ENCODE measurements around the gene FSTL5.

The FSTL5 gene

GRCh38 chr4:161463436-161463835 is 700.4 kb downstream of the FSTL5 start:
- Histone ChIP-seq H3K79me1 (replicated peaks; ENCODE audit: low read length, poor library complexity, severe bottlenecking) (no peaks in the 10 kb centered on the region), H3K9me3 (ENCODE audit: control insufficient read depth, low read length) (no peaks in the 10 kb centered on the region), H3K4me2 (ENCODE audit: low read length, poor library complexity, severe bottlenecking) (no peak overlapping the region), H3K23ac (ENCODE audit: low read length in 2 of 2) (no peak overlapping the region), H3K36me3 (ENCODE audit: control insufficient read depth in 1 of 2, insufficient read depth in 2 of 2, low read depth in 1 of 2, low read length in 2 of 2) (no peaks in the 10 kb centered on the region), H3K14ac (ENCODE audit: low read length in 2 of 2) (no peak overlapping the region), H3K18ac (ENCODE audit: low read depth in 1 of 2, low read length in 2 of 2) (no peak overlapping the region), H4K91ac (ENCODE audit: low read length) (no peak overlapping the region), H2BK120ac (ENCODE audit: low read depth, low read length) (no peak overlapping the region), H3K4me3 (ENCODE audit: insufficient read depth in 1 of 2, low read depth in 1 of 2, low read length in 2 of 2) (no peak overlapping the region), H3K4me1 (ENCODE audit: control insufficient read depth, insufficient read depth, low read depth, low read length) (no peaks in the 10 kb centered on the region), H2AFZ (ENCODE audit: low read depth, low read length) (no peak overlapping the region), H4K8ac (ENCODE audit: low read length) (no peak overlapping the region), H2AK5ac (ENCODE audit: low read length, severe bottlenecking) (no peak overlapping the region), H2BK15ac (ENCODE audit: low read depth, poor library complexity, severe bottlenecking) (no peak overlapping the region), H3K4ac (ENCODE audit: low read depth in 1 of 2, low read length in 2 of 2) (no peak overlapping the region), H3K9ac (ENCODE audit: low read length) (no peak overlapping the region), H3K27me3 (ENCODE audit: control insufficient read depth in 1 of 2, insufficient read depth in 1 of 2, low read length in 2 of 2) (no peaks in the 10 kb centered on the region), H3K27ac (ENCODE audit: low read length, poor library complexity, severe bottlenecking) (no peak overlapping the region), H2BK12ac (ENCODE audit: low read length in 2 of 2) (no peak overlapping the region), H2BK5ac (ENCODE audit: low read depth, low read length, poor library complexity, severe bottlenecking) (no peak overlapping the region)
- no peak for DNase-seq
- WGBS, result 94% methylated on average over 1 of the region's 2 CpGs

GRCh38 chr4:161457906-161458305 is 705.9 kb downstream of the FSTL5 start:
- no peak for DNase-seq
- no peak overlapping the region for H2BK12ac ChIP-seq (ENCODE audit: low read length in 2 of 2)
- H3K4me2 ChIP-seq (ENCODE audit: low read length, poor library complexity, severe bottlenecking), result no peak overlapping the region
- H2BK5ac ChIP-seq (ENCODE audit: low read depth, low read length, poor library complexity, severe bottlenecking), result no peak overlapping the region
- H3K9me3 ChIP-seq (ENCODE audit: control insufficient read depth, low read length), result no peaks in the 10 kb centered on the region
- H3K27me3 ChIP-seq (ENCODE audit: control insufficient read depth in 1 of 2, insufficient read depth in 1 of 2, low read length in 2 of 2), result no peaks in the 10 kb centered on the region
- no peak overlapping the region for H3K9ac ChIP-seq (ENCODE audit: low read length)
- H2AFZ ChIP-seq (ENCODE audit: low read depth, low read length), result no peak overlapping the region
- no peak overlapping the region for H4K8ac ChIP-seq (ENCODE audit: low read length)
- no peak overlapping the region for H4K91ac ChIP-seq (ENCODE audit: low read length)
- H3K18ac ChIP-seq (ENCODE audit: low read depth in 1 of 2, low read length in 2 of 2), result no peak overlapping the region
- H2BK120ac ChIP-seq (ENCODE audit: low read depth, low read length), result no peak overlapping the region
- H2BK15ac ChIP-seq (ENCODE audit: low read depth, poor library complexity, severe bottlenecking), result no peak overlapping the region
- no peak overlapping the region for H3K27ac ChIP-seq (ENCODE audit: low read length, poor library complexity, severe bottlenecking)
- no peak overlapping the region for H3K4me3 ChIP-seq (ENCODE audit: insufficient read depth in 1 of 2, low read depth in 1 of 2, low read length in 2 of 2)
- H3K23ac ChIP-seq (ENCODE audit: low read length in 2 of 2), result no peak overlapping the region
- no peak overlapping the region for H3K14ac ChIP-seq (ENCODE audit: low read length in 2 of 2)
- H3K36me3 ChIP-seq (ENCODE audit: control insufficient read depth in 1 of 2, insufficient read depth in 2 of 2, low read depth in 1 of 2, low read length in 2 of 2), result no peaks in the 10 kb centered on the region
- no peaks in the 10 kb centered on the region for H3K79me1 ChIP-seq (replicated peaks; ENCODE audit: low read length, poor library complexity, severe bottlenecking)
- no peaks in the 10 kb centered on the region for H3K4me1 ChIP-seq (ENCODE audit: control insufficient read depth, insufficient read depth, low read depth, low read length)
- no peak overlapping the region for H2AK5ac ChIP-seq (ENCODE audit: low read length, severe bottlenecking)
- 82% methylated on average over 3 of the region's 3 CpGs for WGBS
- H3K4ac ChIP-seq (ENCODE audit: low read depth in 1 of 2, low read length in 2 of 2), result no peak overlapping the region

GRCh38 chr4:161457311-161457710 is 706.5 kb downstream of the FSTL5 start:
- H3K18ac ChIP-seq (ENCODE audit: low read depth in 1 of 2, low read length in 2 of 2), result no peak overlapping the region
- no peaks in the 10 kb centered on the region for H3K79me1 ChIP-seq (replicated peaks; ENCODE audit: low read length, poor library complexity, severe bottlenecking)
- H3K27ac ChIP-seq (ENCODE audit: low read length, poor library complexity, severe bottlenecking), result no peak overlapping the region
- peak; percentile 7 for DNase-seq
- H3K4ac ChIP-seq (ENCODE audit: low read depth in 1 of 2, low read length in 2 of 2), result no peak overlapping the region
- no peaks in the 10 kb centered on the region for H3K9me3 ChIP-seq (ENCODE audit: control insufficient read depth, low read length)
- H4K91ac ChIP-seq (ENCODE audit: low read length), result no peak overlapping the region
- H3K4me3 ChIP-seq (ENCODE audit: insufficient read depth in 1 of 2, low read depth in 1 of 2, low read length in 2 of 2), result no peak overlapping the region
- no peak overlapping the region for H3K4me2 ChIP-seq (ENCODE audit: low read length, poor library complexity, severe bottlenecking)
- H3K4me1 ChIP-seq (ENCODE audit: control insufficient read depth, insufficient read depth, low read depth, low read length), result no peaks in the 10 kb centered on the region
- no peak overlapping the region for H2BK5ac ChIP-seq (ENCODE audit: low read depth, low read length, poor library complexity, severe bottlenecking)
- WGBS, result 57% methylated on average over 1 of the region's 1 CpG
- no peak overlapping the region for H2AK5ac ChIP-seq (ENCODE audit: low read length, severe bottlenecking)
- no peak overlapping the region for H2BK12ac ChIP-seq (ENCODE audit: low read length in 2 of 2)
- no peak overlapping the region for H3K14ac ChIP-seq (ENCODE audit: low read length in 2 of 2)
- no peak overlapping the region for H2AFZ ChIP-seq (ENCODE audit: low read depth, low read length)
- no peak overlapping the region for H4K8ac ChIP-seq (ENCODE audit: low read length)
- H3K23ac ChIP-seq (ENCODE audit: low read length in 2 of 2), result no peak overlapping the region
- H3K27me3 ChIP-seq (ENCODE audit: control insufficient read depth in 1 of 2, insufficient read depth in 1 of 2, low read length in 2 of 2), result no peaks in the 10 kb centered on the region
- H2BK15ac ChIP-seq (ENCODE audit: low read depth, poor library complexity, severe bottlenecking), result no peak overlapping the region
- H3K9ac ChIP-seq (ENCODE audit: low read length), result no peak overlapping the region
- no peaks in the 10 kb centered on the region for H3K36me3 ChIP-seq (ENCODE audit: control insufficient read depth in 1 of 2, insufficient read depth in 2 of 2, low read depth in 1 of 2, low read length in 2 of 2)
- no peak overlapping the region for H2BK120ac ChIP-seq (ENCODE audit: low read depth, low read length)

GRCh38 chr4:161454860-161455259 is 708.9 kb downstream of the FSTL5 start:
- H3K4me1 ChIP-seq (ENCODE audit: control insufficient read depth, insufficient read depth, low read depth, low read length), result no peaks in the 10 kb centered on the region
- no peaks in the 10 kb centered on the region for H3K27me3 ChIP-seq (ENCODE audit: control insufficient read depth in 1 of 2, insufficient read depth in 1 of 2, low read length in 2 of 2)
- no peak overlapping the region for H2AFZ ChIP-seq (ENCODE audit: low read depth, low read length)
- H2BK15ac ChIP-seq (ENCODE audit: low read depth, poor library complexity, severe bottlenecking), result no peak overlapping the region
- no peak overlapping the region for H3K27ac ChIP-seq (ENCODE audit: low read length, poor library complexity, severe bottlenecking)
- no peak overlapping the region for H3K4me3 ChIP-seq (ENCODE audit: insufficient read depth in 1 of 2, low read depth in 1 of 2, low read length in 2 of 2)
- H2BK12ac ChIP-seq (ENCODE audit: low read length in 2 of 2), result no peak overlapping the region
- H4K8ac ChIP-seq (ENCODE audit: low read length), result no peak overlapping the region
- WGBS, result 100% methylated on average over 1 of the region's 2 CpGs
- no peak overlapping the region for H2AK5ac ChIP-seq (ENCODE audit: low read length, severe bottlenecking)
- H4K91ac ChIP-seq (ENCODE audit: low read length), result no peak overlapping the region
- H3K4me2 ChIP-seq (ENCODE audit: low read length, poor library complexity, severe bottlenecking), result no peak overlapping the region
- H3K4ac ChIP-seq (ENCODE audit: low read depth in 1 of 2, low read length in 2 of 2), result no peak overlapping the region
- DNase-seq, result no peak
- H2BK5ac ChIP-seq (ENCODE audit: low read depth, low read length, poor library complexity, severe bottlenecking), result no peak overlapping the region
- H3K9ac ChIP-seq (ENCODE audit: low read length), result no peak overlapping the region
- H3K79me1 ChIP-seq (replicated peaks; ENCODE audit: low read length, poor library complexity, severe bottlenecking), result no peaks in the 10 kb centered on the region
- no peak overlapping the region for H3K14ac ChIP-seq (ENCODE audit: low read length in 2 of 2)
- H3K18ac ChIP-seq (ENCODE audit: low read depth in 1 of 2, low read length in 2 of 2), result no peak overlapping the region
- H3K36me3 ChIP-seq (ENCODE audit: control insufficient read depth in 1 of 2, insufficient read depth in 2 of 2, low read depth in 1 of 2, low read length in 2 of 2), result no peaks in the 10 kb centered on the region
- no peak overlapping the region for H2BK120ac ChIP-seq (ENCODE audit: low read depth, low read length)
- no peak overlapping the region for H3K23ac ChIP-seq (ENCODE audit: low read length in 2 of 2)
- no peaks in the 10 kb centered on the region for H3K9me3 ChIP-seq (ENCODE audit: control insufficient read depth, low read length)
